Stimulated activated CD4-positive, alpha-beta T cell treated with anti-CD3 and anti-CD28 coated beads, Interleukin-12 subunit alpha, Interleukin-12 subunit beta, amount 100 ng/mL, for 48 hours (primary cell): ENCODE measurements around the gene LMBR1.

Source experiments
- DNase-seq, 3 donors: peaks; one replicate each; pipeline ENCODE4 v3.0.0-alpha.2; 2020; ENCODE audit warnings: low read depth in 2 of 3, low spot score in 1 of 3

Gene LMBR1

GRCh38 chr7:156628562-156628961, 264.4 kb downstream of the LMBR1 start:
- DNase-seq = no peak
